Body of pancreas (tissue), 4 donors: ENCODE results near the gene ADNP. TPM values are rescaled to one million over a fixed set of nuclear protein-coding genes. Genes with fewer than 3 reads are reported as not detected.
A peak's percentile ranks its signal among the peaks of the same experiment; 100 is the strongest.

ENCODE experiments used
- ATAC-seq: fragments of 150-250 bp; one replicate; pipeline ENCODE4 v1.9.1; 2016
- DNase-seq, 4 donors: peaks; one replicate each; pipeline ENCODE4 v3.0.0-alpha.2; 2019
- H3K27ac ChIP-seq, 4 donors: fragments of 200-600 bp; sonication (generic); 1 replicate in 3 of 4; 2 replicates in 1 of 4; pipeline versions ENCODE4 v1.5.1 to v1.6.1; 2016 to 2019; ENCODE audit warnings: mild to moderate bottlenecking in 1 of 4, mixed read lengths in 1 of 4, moderate library complexity in 1 of 4
- H3K27me3 ChIP-seq, 2 donors: fragments of 200-600 bp; sonication (generic); one replicate each; pipeline ENCODE4 v1.6.0; 2016; ENCODE audit warnings: mild to moderate bottlenecking in 1 of 2
- H3K36me3 ChIP-seq, 2 donors: fragments of 200-600 bp; sonication (generic); replicated peaks in 1 of 2; 2 replicates each; pipeline ENCODE4 v1.5.1; 2016; ENCODE audit warnings: low read depth in 2 of 2; ENCODE audit not compliant: insufficient read depth in 1 of 2
- H3K4me1 ChIP-seq: fragments of 200-600 bp; sonication (generic); one replicate; pipeline ENCODE4 v1.6.0; 2016
- H3K4me3 ChIP-seq, 2 donors: fragments of 200-600 bp; sonication (generic); 1 replicate in 1 of 2; 2 replicates in 1 of 2; pipeline ENCODE4 v1.5.1; 2016 to 2019
- H3K9me3 ChIP-seq, 3 donors: fragments of 200-600 bp; sonication (generic); 1 replicate in 2 of 3; 2 replicates in 1 of 3; pipeline ENCODE4 v1.5.1; 2016
- CTCF ChIP-seq, 7 experiments: fragments of 450-650 bp in 4 of 7; fragments of 200-600 bp in 3 of 7; sonication (generic) in 3 of 7; IDR thresholded peaks; one replicate each; pipeline ENCODE4 v1.5.1; 2016 to 2019; ENCODE audit warnings: antibody characterized with exemption in 7 of 7
- POLR2A ChIP-seq, 3 donors: fragments of 450-650 bp; IDR thresholded peaks; one replicate each; pipeline ENCODE4 v1.6.1; 2016; ENCODE audit warnings: antibody characterized with exemption in 3 of 3, mild to moderate bottlenecking in 2 of 3
- WGBS, 2 donors: methylation state at CpG; one replicate each; pipeline ENCODE4 v1.1.5; 2017; 5-methylcytosine and 5-hydroxymethylcytosine counted together
- intact Hi-C: fragments of 100-400 bp; cut with DNase I; formaldehyde crosslinking; loops from one replicate; pipeline ENCODE4 v1.15.1; 2023
- total RNA-seq, 2 donors: library from RNA; depleted of rRNA; stranded (reverse); fragments of >200 nt; gene quantifications; one replicate each; pipeline ENCODE4 v1.1.0, GENCODE V29; 2016

Gene ADNP
- total RNA-seq, 2 donors from 2014 or later, result 28.0 to 28.7 TPM

GRCh38 chr20:50916257-50916656 is 15.0 kb downstream of the ADNP start:
- ATAC-seq (peak; percentile 47), DNase-seq (no peak)
- H3K27me3 ChIP-seq, result no peaks in the 10 kb centered on the region
- no peak overlapping the region for H3K4me3 ChIP-seq
- peaks cover 69% of the 10 kb centered on the region for H3K4me1 ChIP-seq
- no peak overlapping the region for H3K27ac ChIP-seq
- no peak for TF ChIP-seq POLR2A (IDR thresholded peaks at IDR 0.05)
- TF ChIP-seq CTCF (IDR thresholded peaks at IDR 0.05), result no peak
- no peaks in the 10 kb centered on the region for H3K9me3 ChIP-seq
- H3K36me3 ChIP-seq, result no peaks in the 10 kb centered on the region
- intact Hi-C loops, result no loop called here
- 57 to 58% methylated on average over 5 of the region's 5 CpGs for WGBS, 2 donors

GRCh38 chr20:50915424-50915823 is 15.8 kb downstream of the ADNP start:
- H3K9me3 ChIP-seq, result no peaks in the 10 kb centered on the region
- no peak overlapping the region for H3K27ac ChIP-seq
- DNase-seq, result no peak
- H3K4me3 ChIP-seq, result no peak overlapping the region
- peaks cover 68% of the 10 kb centered on the region for H3K4me1 ChIP-seq
- ATAC-seq, result no peak
- no peaks in the 10 kb centered on the region for H3K27me3 ChIP-seq
- 57 to 68% methylated on average over 3 of the region's 3 CpGs for WGBS, 2 donors
- intact Hi-C loops, result no loop called here
- H3K36me3 ChIP-seq, result no peaks in the 10 kb centered on the region
- TF ChIP-seq CTCF (IDR thresholded peaks at IDR 0.05) (no peak), POLR2A (IDR thresholded peaks at IDR 0.05) (no peak)

- DNase-seq, result no peak
- intact Hi-C loops, result no loop called here
Measured at GRCh38 chr20:50913690-50914375, 17.4 kb downstream of the ADNP start.

GRCh38 chr20:50911716-50912115 is 19.5 kb downstream of the ADNP start:
- H3K27ac ChIP-seq, result no peak overlapping the region
- no peak for ATAC-seq
- intact Hi-C loops, result no loop called here
- WGBS, 2 donors, result 29 to 34% methylated on average over 1 of the region's 1 CpG
- H3K9me3 ChIP-seq, result no peaks in the 10 kb centered on the region
- DNase-seq, result no peak
- H3K27me3 ChIP-seq, result no peaks in the 10 kb centered on the region
- TF ChIP-seq POLR2A (IDR thresholded peaks at IDR 0.05), result no peak
- no peak for TF ChIP-seq CTCF (IDR thresholded peaks at IDR 0.05)
- H3K4me1 ChIP-seq, result peaks cover 41% of the 10 kb centered on the region
- H3K36me3 ChIP-seq, result no peaks in the 10 kb centered on the region
- H3K4me3 ChIP-seq, result no peak overlapping the region

More at GRCh38 chr20:50913690-50914375, 17.4 kb downstream of the ADNP start:
- Histone ChIP-seq H3K4me3 (no peak overlapping the region), H3K36me3 (no peaks in the 10 kb centered on the region), H3K4me1 (peaks cover 60% of the 10 kb centered on the region), H3K27me3 (no peaks in the 10 kb centered on the region), H3K27ac (no peak overlapping the region), H3K9me3 (no peaks in the 10 kb centered on the region)
- TF ChIP-seq CTCF (IDR thresholded peaks at IDR 0.05), result no peak
- TF ChIP-seq POLR2A (IDR thresholded peaks at IDR 0.05), result no peak
- ATAC-seq, result no peak
- WGBS, 2 donors, result 39 to 46% methylated on average over 2 of the region's 2 CpGs

GRCh38 chr20:50911030-50911429 is 20.2 kb downstream of the ADNP start:
- H3K27me3 ChIP-seq, result no peaks in the 10 kb centered on the region
- 67 to 72% methylated on average over 3 of the region's 3 CpGs for WGBS, 2 donors
- H3K9me3 ChIP-seq, result no peaks in the 10 kb centered on the region
- H3K36me3 ChIP-seq, result no peaks in the 10 kb centered on the region
- no peak for ATAC-seq
- no peak overlapping the region for H3K4me3 ChIP-seq
- DNase-seq, result no peak
- H3K27ac ChIP-seq, result no peak overlapping the region
- TF ChIP-seq CTCF (IDR thresholded peaks at IDR 0.05) (no peak), POLR2A (IDR thresholded peaks at IDR 0.05) (no peak)
- intact Hi-C loops, result no loop called here
- H3K4me1 ChIP-seq, result peaks cover 34% of the 10 kb centered on the region
